SK-N-SH (cell line): ENCODE measurements around the gene CACNA1G. TPM values are rescaled to one million over a fixed set of nuclear protein-coding genes. Genes with fewer than 3 reads are reported as not detected.

Experiments used
- CTCF ChIA-PET: fragments of 300-600, 350-600 bp; formaldehyde crosslinking; extraction: SDS; loops from one replicate; lab custom pipeline; 2021; lab: Yijun Ruan, JAX
- POLR2A ChIA-PET: fragments of 350-600 bp; sonication (Branson Sonifier 250); formaldehyde crosslinking; extraction: SDS; loops from one replicate; lab custom pipeline; 2020; ENCODE audit warnings: antibody characterized with exemption, inconsistent platforms; lab: Yijun Ruan, JAX
- DNase-seq: peaks from one replicate; pipeline ENCODE4 v3.0.0; 2012
- H2AFZ ChIP-seq: fragments of 200-600 bp; sonication (generic); 2 replicates; pipeline ENCODE4 v1.8.1; 2016; ENCODE audit warnings: antibody characterized with exemption, mild to moderate bottlenecking, low read depth
- H3F3A ChIP-seq: fragments of 200-600 bp; sonication (generic); replicated peaks from 2 replicates; pipeline ENCODE3; 2016; ENCODE audit warnings: antibody characterized with exemption, mild to moderate bottlenecking; ENCODE audit not compliant: insufficient read depth
- H3K27ac ChIP-seq, 2 experiments: fragments of 200-500 bp in 1 of 2; fragments of 200-600 bp in 1 of 2; sonication (Bioruptor generic) in 1 of 2; sonication (generic), shearing (Covaris generic) in 1 of 2; 2 replicates each; pipeline versions ENCODE4 v1.5.1 to v1.6.1; 2014 to 2016; ENCODE audit warnings: low read depth in 2 of 2, inconsistent platforms in 1 of 2, low read length in 1 of 2, mild to moderate bottlenecking in 1 of 2, mixed read lengths in 1 of 2
- H3K27me3 ChIP-seq: fragments of 200-600 bp; sonication (generic), shearing (Covaris generic); 2 replicates; pipeline ENCODE4 v1.6.1; 2016; ENCODE audit warnings: mixed run types; ENCODE audit not compliant: insufficient read depth
- H3K36me3 ChIP-seq, 2 experiments: fragments of 200-500 bp in 1 of 2; fragments of 200-600 bp in 1 of 2; sonication (Bioruptor generic) in 1 of 2; sonication (generic) in 1 of 2; replicated peaks in 1 of 2; 2 replicates each; pipeline versions ENCODE3 to v1.5.1; 2014 to 2016; ENCODE audit warnings: low read length in 1 of 2, mild to moderate bottlenecking in 1 of 2; ENCODE audit not compliant: insufficient read depth in 2 of 2, control insufficient read depth in 1 of 2
- H3K4me1 ChIP-seq, 2 experiments: fragments of 200-500 bp in 1 of 2; fragments of 200-600 bp in 1 of 2; sonication (Bioruptor generic) in 1 of 2; sonication (generic), shearing (Covaris generic) in 1 of 2; 2 replicates each; pipeline versions ENCODE4 v1.5.1 to v1.6.1; 2014 to 2016; ENCODE audit warnings: low read depth in 1 of 2, low read length in 1 of 2, mixed run types in 1 of 2; ENCODE audit not compliant: insufficient read depth in 2 of 2, control insufficient read depth in 1 of 2
- H3K4me2 ChIP-seq: fragments of 200-600 bp; sonication (generic), shearing (Covaris generic); 2 replicates; pipeline ENCODE4 v1.6.1; 2017; ENCODE audit warnings: mixed run types
- H3K4me3 ChIP-seq, 2 experiments: fragments of 200-500 bp in 1 of 2; fragments of 200-600 bp in 1 of 2; sonication (Bioruptor generic) in 1 of 2; sonication (generic), shearing (Covaris generic) in 1 of 2; 2 replicates each; pipeline versions ENCODE4 v1.5.1 to v1.8.1; 2014 to 2016; ENCODE audit warnings: low read depth in 2 of 2, inconsistent platforms in 1 of 2, low read length in 1 of 2, mild to moderate bottlenecking in 1 of 2, mixed read lengths in 1 of 2, moderate library complexity in 1 of 2
- H3K79me2 ChIP-seq: fragments of 200-600 bp; sonication (generic); 2 replicates; pipeline ENCODE4 v1.8.1; 2017; ENCODE audit warnings: mild to moderate bottlenecking; ENCODE audit not compliant: insufficient read depth
- H3K9ac ChIP-seq: fragments of 200-600 bp; sonication (generic); 2 replicates; pipeline ENCODE4 v1.6.1; 2017; ENCODE audit warnings: mixed run types
- H3K9me2 ChIP-seq: fragments of 200-600 bp; sonication (generic); 2 replicates; pipeline ENCODE4 v1.6.1; 2017; ENCODE audit warnings: mixed run types
- H3K9me3 ChIP-seq: fragments of 200-600 bp; sonication (generic); 2 replicates; pipeline ENCODE4 v1.6.1; 2017; ENCODE audit warnings: mixed run types, mild to moderate bottlenecking, moderate library complexity
- H4K20me1 ChIP-seq: fragments of 200-600 bp; sonication (generic); 2 replicates; pipeline ENCODE4 v1.6.1; 2017; ENCODE audit warnings: mild to moderate bottlenecking, mixed run types; ENCODE audit not compliant: insufficient read depth
- CHD2 ChIP-seq: fragments of 150-350 bp; IDR thresholded peaks from 2 replicates; pipeline ENCODE4 v1.6.1; 2018; ENCODE audit warnings: low read length; ENCODE audit not compliant: partially characterized antibody
- EZH2phosphoT487 ChIP-seq: fragments of 200-600 bp; sonication (generic); IDR thresholded peaks from 2 replicates; pipeline ENCODE4 v1.6.1; 2017; ENCODE audit warnings: low read depth, mixed run types, mild to moderate bottlenecking, antibody characterized with exemption, moderate library complexity, borderline replicate concordance
- FOSL2 ChIP-seq: IDR thresholded peaks from 2 replicates; pipeline ENCODE4 v1.4.0; 2012; ENCODE audit warnings: low read depth, mild to moderate bottlenecking, moderate library complexity, borderline replicate concordance
- GABPA ChIP-seq: IDR thresholded peaks from 2 replicates; pipeline ENCODE4 v1.4.0; 2012; ENCODE audit warnings: low read depth, mild to moderate bottlenecking
- JUND ChIP-seq: IDR thresholded peaks from 2 replicates; pipeline ENCODE4 v1.4.0; 2012
- NRF1 ChIP-seq: IDR thresholded peaks from 2 replicates; pipeline ENCODE4 v1.6.1; 2012; ENCODE audit warnings: low read depth, mild to moderate bottlenecking, low read length
- POLR2AphosphoS5 ChIP-seq: IDR thresholded peaks from 2 replicates; pipeline ENCODE4 v1.6.1; 2012; ENCODE audit warnings: low read depth, low read length
- RAD21 ChIP-seq: IDR thresholded peaks from 2 replicates; pipeline ENCODE4 v1.6.1; 2012; ENCODE audit warnings: mild to moderate bottlenecking, low read length
- RFX5 ChIP-seq: IDR thresholded peaks from 2 replicates; pipeline ENCODE4 v1.6.1; 2012; ENCODE audit warnings: mild to moderate bottlenecking, improper control_type of control experiment, low read length
- RXRA ChIP-seq: IDR thresholded peaks from 2 replicates; pipeline ENCODE4 v1.4.0; 2012; ENCODE audit warnings: low read depth, mild to moderate bottlenecking, borderline replicate concordance
- SIN3A ChIP-seq: IDR thresholded peaks from 2 replicates; pipeline ENCODE4 v1.6.1; 2012; ENCODE audit warnings: low read depth, mild to moderate bottlenecking, low read length, moderate library complexity, borderline replicate concordance
- TEAD4 ChIP-seq: IDR thresholded peaks from 2 replicates; pipeline ENCODE4 v1.4.0; 2012; ENCODE audit warnings: mild to moderate bottlenecking, borderline replicate concordance; ENCODE audit not compliant: insufficient read depth
- YY1 ChIP-seq: IDR thresholded peaks from 2 replicates; pipeline ENCODE4 v1.4.0; 2012; ENCODE audit warnings: low read depth, mild to moderate bottlenecking
- WGBS: methylation state at CpG from one replicate; pipeline ENCODE4 v1.1.6; 2017; ENCODE audit warnings: low lambda C conversion rate; 5-methylcytosine and 5-hydroxymethylcytosine counted together
- polyA plus RNA-seq, 3 experiments: library from polyadenylated mRNA; depleted of rRNA; stranded (reverse); fragments of >200 nt; gene quantifications; 2 replicates each; pipeline ENCODE4 v1.2.3, GENCODE V29; 2012
- TF ChIP-seq, protein P1 (sequence below): fragments of 150-350 bp; IDR thresholded peaks from 2 replicates; pipeline ENCODE4 v1.6.1; 2017; ENCODE audit warnings: antibody characterized with exemption, low read length, low read depth, borderline replicate concordance
- TF ChIP-seq, protein P2 (sequence below): fragments of 150-350 bp; IDR thresholded peaks from 2 replicates; pipeline ENCODE4 v1.6.1; 2016; ENCODE audit warnings: mild to moderate bottlenecking, low read depth, low read length
- TF ChIP-seq, protein P3 (sequence below): IDR thresholded peaks from 2 replicates; pipeline ENCODE4 v1.4.0; 2012; ENCODE audit warnings: low read depth, borderline replicate concordance

CACNA1G gene
- polyA plus RNA-seq, 1 of the 3 experiments (the other 2 are of a cell fraction) = 0.21 TPM

DNA sequence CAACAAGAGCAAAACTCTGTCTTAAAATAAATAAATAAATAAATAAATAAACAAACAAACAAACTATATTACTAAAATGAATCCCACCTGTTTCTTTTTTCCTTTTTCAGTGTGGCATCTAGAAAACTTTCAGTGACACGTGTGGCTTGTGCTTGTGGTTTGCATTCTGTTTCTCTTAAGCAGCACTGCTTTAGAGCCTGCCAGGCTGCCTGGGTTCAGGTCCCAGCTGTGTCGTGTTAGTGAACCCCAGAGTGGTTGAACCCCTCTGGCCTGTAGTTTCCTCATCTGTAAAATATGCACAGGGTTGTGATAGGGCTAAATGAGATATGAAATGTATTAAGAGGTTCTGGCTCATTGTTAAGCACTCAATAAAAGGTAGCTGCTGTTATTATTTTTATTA, 40.0 kb upstream of the CACNA1G start:
- no peaks in the 10 kb centered on the region for H3K9me2 ChIP-seq
- H3K9ac ChIP-seq = no peak overlapping the region
- H3F3A ChIP-seq = no peaks in the 10 kb centered on the region
- no peak overlapping the region for H3K4me3 ChIP-seq
- TF ChIP-seq POLR2AphosphoS5 (no peak), YY1 (no peak), NRF1 (no peak), GABPA (no peak), FOSL2 (no peak), RFX5 (no peak), RXRA (no peak), SIN3A (no peak), CHD2 (no peak), JUND (no peak), EZH2phosphoT487 (no peak), TEAD4 (no peak)
- CTCF ChIA-PET = interaction anchor here (0.8 to 5.0 kb wide), 7 partner anchors 9 to 41 kb away, joined by 3 to 26 read pairs (median 5); partner anchors contain the start of gene RSAD1
- POLR2A ChIA-PET = no interaction called here
- no peaks in the 10 kb centered on the region for H3K9me3 ChIP-seq
- no peak for DNase-seq
- no peaks in the 10 kb centered on the region for H4K20me1 ChIP-seq
- no peak overlapping the region for H3K27ac ChIP-seq
- no peak overlapping the region for H2AFZ ChIP-seq
- no peaks in the 10 kb centered on the region for H3K79me2 ChIP-seq
- peaks cover 0 to 7% of the 10 kb centered on the region in 2 experiments; a peak in 1 of 4 replicates for H3K4me1 ChIP-seq
- no peaks in the 10 kb centered on the region for H3K36me3 ChIP-seq
- no peak overlapping the region for H3K4me2 ChIP-seq
- 78% methylated on average over 2 of the region's 2 CpGs for WGBS
- no peaks in the 10 kb centered on the region for H3K27me3 ChIP-seq

DNA sequence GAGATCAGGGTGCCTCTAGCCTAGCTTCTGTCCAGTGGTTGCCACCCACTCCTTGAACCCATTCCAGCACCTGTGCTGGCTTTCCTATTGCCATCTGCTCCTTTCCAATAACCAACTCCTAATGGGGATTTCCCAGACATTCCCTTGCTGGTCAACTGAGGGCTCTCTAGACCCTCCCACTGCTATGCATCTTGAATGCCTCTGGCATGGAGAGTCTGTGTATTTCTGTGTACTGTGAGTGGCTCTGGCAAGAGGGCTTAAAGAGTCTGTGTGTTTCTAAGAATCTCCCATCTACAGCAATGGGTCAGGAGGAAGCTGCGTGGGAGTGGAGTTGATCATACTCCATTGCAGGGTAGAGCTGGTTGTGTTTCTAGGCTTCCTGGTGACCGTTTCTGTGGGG, 39.0 kb upstream of the CACNA1G start:
- Histone ChIP-seq H3F3A (no peaks in the 10 kb centered on the region), H3K27me3 (no peaks in the 10 kb centered on the region), H3K79me2 (no peaks in the 10 kb centered on the region), H3K4me2 (no peak overlapping the region), H3K9me3 (no peaks in the 10 kb centered on the region), H4K20me1 (no peaks in the 10 kb centered on the region), H3K9me2 (no peaks in the 10 kb centered on the region), H2AFZ (no peak overlapping the region), H3K9ac (no peak overlapping the region), H3K4me1 (peaks cover 0 to 7% of the 10 kb centered on the region in 2 experiments; a peak in 1 of 4 replicates), H3K36me3 (no peaks in the 10 kb centered on the region), H3K4me3 (no peak overlapping the region), H3K27ac (no peak overlapping the region)
- CTCF ChIA-PET = interaction anchor here (1.5 to 5.0 kb wide), 5 partner anchors 10 to 42 kb away, joined by 5 to 26 read pairs (median 6); partner anchors contain the start of gene RSAD1
- POLR2A ChIA-PET = no interaction called here
- no peak for DNase-seq
- TF ChIP-seq, protein P1, sequence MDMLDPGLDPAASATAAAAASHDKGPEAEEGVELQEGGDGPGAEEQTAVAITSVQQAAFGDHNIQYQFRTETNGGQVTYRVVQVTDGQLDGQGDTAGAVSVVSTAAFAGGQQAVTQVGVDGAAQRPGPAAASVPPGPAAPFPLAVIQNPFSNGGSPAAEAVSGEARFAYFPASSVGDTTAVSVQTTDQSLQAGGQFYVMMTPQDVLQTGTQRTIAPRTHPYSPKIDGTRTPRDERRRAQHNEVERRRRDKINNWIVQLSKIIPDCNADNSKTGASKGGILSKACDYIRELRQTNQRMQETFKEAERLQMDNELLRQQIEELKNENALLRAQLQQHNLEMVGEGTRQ = no peak
- TF ChIP-seq, protein P2, sequence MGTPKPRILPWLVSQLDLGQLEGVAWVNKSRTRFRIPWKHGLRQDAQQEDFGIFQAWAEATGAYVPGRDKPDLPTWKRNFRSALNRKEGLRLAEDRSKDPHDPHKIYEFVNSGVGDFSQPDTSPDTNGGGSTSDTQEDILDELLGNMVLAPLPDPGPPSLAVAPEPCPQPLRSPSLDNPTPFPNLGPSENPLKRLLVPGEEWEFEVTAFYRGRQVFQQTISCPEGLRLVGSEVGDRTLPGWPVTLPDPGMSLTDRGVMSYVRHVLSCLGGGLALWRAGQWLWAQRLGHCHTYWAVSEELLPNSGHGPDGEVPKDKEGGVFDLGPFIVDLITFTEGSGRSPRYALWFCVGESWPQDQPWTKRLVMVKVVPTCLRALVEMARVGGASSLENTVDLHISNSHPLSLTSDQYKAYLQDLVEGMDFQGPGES = no peak
- TF ChIP-seq RAD21 (no peak), SIN3A (no peak), NRF1 (no peak)
- TF ChIP-seq, protein P3, sequence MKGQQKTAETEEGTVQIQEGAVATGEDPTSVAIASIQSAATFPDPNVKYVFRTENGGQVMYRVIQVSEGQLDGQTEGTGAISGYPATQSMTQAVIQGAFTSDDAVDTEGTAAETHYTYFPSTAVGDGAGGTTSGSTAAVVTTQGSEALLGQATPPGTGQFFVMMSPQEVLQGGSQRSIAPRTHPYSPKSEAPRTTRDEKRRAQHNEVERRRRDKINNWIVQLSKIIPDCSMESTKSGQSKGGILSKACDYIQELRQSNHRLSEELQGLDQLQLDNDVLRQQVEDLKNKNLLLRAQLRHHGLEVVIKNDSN = no peak
- WGBS = 52% methylated on average over 2 of the region's 2 CpGs
